GM19035 (cell line): ENCODE measurements around the gene KLHL24.
"Not testable (repeated sequence)": the region's sequence is repeated elsewhere in the genome, so short reads cannot be mapped to it uniquely, and the experiment has no call there.

ENCODE experiments used
- ATAC-seq: cut with Tn5 transposase; IDR thresholded peaks from one replicate; pipeline ENCODE4 v1.9.1; 2021; ENCODE audit not compliant: unreplicated experiment

Gene KLHL24

GRCh38 chr3:183635431-183636220, at the start of gene KLHL24:
Gene KLHL24, plus strand, starts transcription at chr3:183635623. Its CDS starts 14,734 bp downstream, at chr3:183650357.
- ATAC-seq: peak; percentile 77

- ATAC-seq: no peak
Measured at GRCh38 chr3:183586477-183586876, 48.9 kb upstream of the KLHL24 start.

GRCh38 chr3:183587336-183587735, 48.1 kb upstream of the KLHL24 start:
- ATAC-seq: no peak

GRCh38 chr3:183590442-183590841, 45.0 kb upstream of the KLHL24 start:
- no peak for ATAC-seq

- peak; percentile 93 for ATAC-seq
Measured at GRCh38 chr3:183591881-183592521, 43.4 kb upstream of the KLHL24 start.

- no peak for ATAC-seq
Measured at GRCh38 chr3:183592821-183593220, 42.6 kb upstream of the KLHL24 start.

- no peak for ATAC-seq
Measured at GRCh38 chr3:183594636-183595035, 40.8 kb upstream of the KLHL24 start.

- ATAC-seq: no peak
Measured at GRCh38 chr3:183597959-183598358, 37.5 kb upstream of the KLHL24 start.

GRCh38 chr3:183611326-183611725, 24.1 kb upstream of the KLHL24 start:
- ATAC-seq: not testable (repeated sequence)

- ATAC-seq: no peak
Measured at GRCh38 chr3:183613366-183614285, 21.8 kb upstream of the KLHL24 start.

- no peak for ATAC-seq
Measured at GRCh38 chr3:183618542-183618941, 16.9 kb upstream of the KLHL24 start.

GRCh38 chr3:183619010-183619409, 16.4 kb upstream of the KLHL24 start:
- no peak for ATAC-seq

- ATAC-seq: no peak
Measured at GRCh38 chr3:183619624-183620251, 15.7 kb upstream of the KLHL24 start.

- ATAC-seq: no peak
Measured at GRCh38 chr3:183620252-183620628, 15.2 kb upstream of the KLHL24 start.

- not testable (repeated sequence) for ATAC-seq
Measured at GRCh38 chr3:183622473-183622872, 12.9 kb upstream of the KLHL24 start.

GRCh38 chr3:183626877-183627594, 8.4 kb upstream of the KLHL24 start:
- no peak for ATAC-seq

- ATAC-seq: no peak
Measured at GRCh38 chr3:183629546-183630301, 5.7 kb upstream of the KLHL24 start.

GRCh38 chr3:183631715-183632114, 3.7 kb upstream of the KLHL24 start:
- ATAC-seq: no peak

GRCh38 chr3:183632725-183633124, 2.7 kb upstream of the KLHL24 start:
- not testable (repeated sequence) for ATAC-seq

GRCh38 chr3:183634707-183635106, 716 bp upstream of the KLHL24 start:
- ATAC-seq: no peak
